Measurements from ENCODE around the gene LRRC14B. TPM values are rescaled to one million over a fixed set of nuclear protein-coding genes. Genes with fewer than 3 reads are reported as not detected.

Gene LRRC14B
- total RNA-seq, 1 donor from 2014 or later, result not detected

DNA sequence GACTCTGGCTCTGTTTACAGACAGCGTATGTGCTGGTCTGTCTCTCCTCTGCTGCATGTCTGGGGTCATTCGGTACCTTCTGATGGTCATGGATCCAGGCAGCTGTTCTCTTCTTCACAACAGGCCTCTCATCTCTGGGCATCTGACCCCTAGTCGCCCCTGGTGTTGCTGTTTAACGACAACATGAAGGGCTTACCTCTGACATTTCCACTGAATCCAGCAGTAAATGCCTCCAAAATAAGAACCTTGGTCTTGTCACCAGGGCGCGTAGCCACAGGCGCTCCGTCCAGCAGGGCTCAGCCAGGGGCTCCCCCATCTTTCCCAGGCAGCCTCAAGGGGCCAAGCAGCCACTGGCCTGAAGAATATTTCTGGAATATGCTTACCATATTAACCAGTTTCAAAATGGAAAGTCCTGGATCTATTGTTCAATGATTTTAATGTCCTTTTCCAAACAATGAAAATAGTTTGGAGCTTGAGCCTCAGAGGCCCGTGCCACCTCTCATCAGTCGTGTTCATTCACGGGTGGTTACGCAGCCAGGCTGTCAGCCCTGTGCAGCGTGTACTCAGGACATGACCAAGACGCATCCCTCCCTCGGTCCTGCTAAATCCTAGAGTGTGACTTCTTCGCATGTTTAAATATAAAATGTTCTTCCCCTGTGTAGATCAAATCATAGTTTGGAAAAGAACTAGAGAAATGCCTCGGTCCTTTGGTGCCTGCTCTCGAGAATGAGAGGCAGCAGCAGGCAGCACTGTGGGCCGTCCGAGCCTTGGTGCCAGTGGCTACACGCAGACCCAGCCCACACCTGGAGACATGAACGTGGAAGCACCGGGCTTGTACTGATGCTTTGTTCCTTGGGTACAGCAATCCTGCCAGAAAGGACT, 30.1 kb upstream of the LRRC14B start:
- Mint-ChIP-seq H3K27me3 (peaks cover 14% of the 10 kb centered on the region), H3K9me3 (no peaks in the 10 kb centered on the region), H3K27ac (no peak overlapping the region), H3K36me3 (ENCODE audit: low read depth) (no peaks in the 10 kb centered on the region), H3K4me3 (no peak overlapping the region), H3K4me1 (no peaks in the 10 kb centered on the region)
- TF ChIP-seq, protein P1, sequence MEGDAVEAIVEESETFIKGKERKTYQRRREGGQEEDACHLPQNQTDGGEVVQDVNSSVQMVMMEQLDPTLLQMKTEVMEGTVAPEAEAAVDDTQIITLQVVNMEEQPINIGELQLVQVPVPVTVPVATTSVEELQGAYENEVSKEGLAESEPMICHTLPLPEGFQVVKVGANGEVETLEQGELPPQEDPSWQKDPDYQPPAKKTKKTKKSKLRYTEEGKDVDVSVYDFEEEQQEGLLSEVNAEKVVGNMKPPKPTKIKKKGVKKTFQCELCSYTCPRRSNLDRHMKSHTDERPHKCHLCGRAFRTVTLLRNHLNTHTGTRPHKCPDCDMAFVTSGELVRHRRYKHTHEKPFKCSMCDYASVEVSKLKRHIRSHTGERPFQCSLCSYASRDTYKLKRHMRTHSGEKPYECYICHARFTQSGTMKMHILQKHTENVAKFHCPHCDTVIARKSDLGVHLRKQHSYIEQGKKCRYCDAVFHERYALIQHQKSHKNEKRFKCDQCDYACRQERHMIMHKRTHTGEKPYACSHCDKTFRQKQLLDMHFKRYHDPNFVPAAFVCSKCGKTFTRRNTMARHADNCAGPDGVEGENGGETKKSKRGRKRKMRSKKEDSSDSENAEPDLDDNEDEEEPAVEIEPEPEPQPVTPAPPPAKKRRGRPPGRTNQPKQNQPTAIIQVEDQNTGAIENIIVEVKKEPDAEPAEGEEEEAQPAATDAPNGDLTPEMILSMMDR (IDR thresholded peaks at IDR 0.05), result no peak
- POLR2A ChIA-PET, result no interaction called here
- intact Hi-C loops (cut with micrococcal nuclease), result no loop called here
- ATAC-seq (ENCODE audit: low read depth) (no peak), DNase-seq (no peak)
- CTCF ChIA-PET, result interaction anchor here (0.6 kb wide), 1 partner anchor 125 kb away, joined by 3 read pairs; no protein-coding TSS in a partner anchor

DNA sequence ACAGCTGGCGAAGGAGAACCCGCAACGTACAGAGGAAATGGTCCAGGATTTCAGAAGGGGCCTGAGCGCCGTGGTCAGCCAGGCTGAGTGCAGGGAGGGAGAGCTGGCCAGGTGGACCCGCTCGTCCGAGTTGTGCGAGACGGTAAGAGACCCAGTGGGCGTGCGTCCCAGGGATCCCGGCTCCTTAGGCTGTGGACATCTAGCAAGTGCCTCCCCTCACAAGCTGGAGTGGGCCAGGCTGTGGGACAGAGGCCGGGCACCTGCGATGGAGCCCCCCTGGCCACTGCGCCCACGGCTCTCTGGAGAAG, 29.5 kb upstream of the LRRC14B start:
- CTCF ChIA-PET, result no interaction called here
- Mint-ChIP-seq H3K36me3 (ENCODE audit: low read depth) (no peaks in the 10 kb centered on the region), H3K4me1 (no peaks in the 10 kb centered on the region), H3K9me3 (no peaks in the 10 kb centered on the region), H3K27ac (no peak overlapping the region), H3K27me3 (peaks cover 14% of the 10 kb centered on the region), H3K4me3 (no peak overlapping the region)
- no peak for DNase-seq
- TF ChIP-seq, protein P1 (IDR thresholded peaks at IDR 0.05), result no peak
- intact Hi-C loops (cut with micrococcal nuclease), result no loop called here
- POLR2A ChIA-PET, result no interaction called here
- ATAC-seq (ENCODE audit: low read depth), result no peak

DNA sequence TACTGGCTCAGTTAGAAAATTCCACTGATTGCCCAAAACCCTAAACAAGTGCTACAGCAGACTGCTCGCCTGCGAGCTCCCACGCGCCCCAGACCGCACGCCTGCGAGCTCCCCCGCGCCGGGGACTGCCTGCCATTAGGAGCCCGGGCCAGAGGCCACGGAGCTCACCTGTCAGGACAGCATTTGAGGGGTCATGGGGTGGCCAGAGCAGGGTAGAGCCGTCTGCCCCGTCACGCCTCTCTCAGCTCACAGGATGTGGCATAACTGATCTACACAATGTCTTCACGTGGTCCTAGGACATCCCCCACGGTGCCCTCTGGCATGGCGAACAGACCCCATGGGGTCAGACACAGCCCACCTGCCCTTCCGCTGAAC, 29.1 kb upstream of the LRRC14B start:
- H3K4me1 Mint-ChIP-seq, result no peaks in the 10 kb centered on the region
- H3K9me3 Mint-ChIP-seq, result no peaks in the 10 kb centered on the region
- intact Hi-C loops (cut with micrococcal nuclease), result no loop called here
- no peak overlapping the region for H3K4me3 Mint-ChIP-seq
- H3K36me3 Mint-ChIP-seq (ENCODE audit: low read depth), result no peaks in the 10 kb centered on the region
- no peak for DNase-seq
- H3K27me3 Mint-ChIP-seq, result peaks cover 13% of the 10 kb centered on the region
- no peak for ATAC-seq (ENCODE audit: low read depth)
- TF ChIP-seq, protein P1 (IDR thresholded peaks at IDR 0.05), result no peak
- no peak overlapping the region for H3K27ac Mint-ChIP-seq
- POLR2A ChIA-PET, result no interaction called here
- CTCF ChIA-PET, result no interaction called here

DNA sequence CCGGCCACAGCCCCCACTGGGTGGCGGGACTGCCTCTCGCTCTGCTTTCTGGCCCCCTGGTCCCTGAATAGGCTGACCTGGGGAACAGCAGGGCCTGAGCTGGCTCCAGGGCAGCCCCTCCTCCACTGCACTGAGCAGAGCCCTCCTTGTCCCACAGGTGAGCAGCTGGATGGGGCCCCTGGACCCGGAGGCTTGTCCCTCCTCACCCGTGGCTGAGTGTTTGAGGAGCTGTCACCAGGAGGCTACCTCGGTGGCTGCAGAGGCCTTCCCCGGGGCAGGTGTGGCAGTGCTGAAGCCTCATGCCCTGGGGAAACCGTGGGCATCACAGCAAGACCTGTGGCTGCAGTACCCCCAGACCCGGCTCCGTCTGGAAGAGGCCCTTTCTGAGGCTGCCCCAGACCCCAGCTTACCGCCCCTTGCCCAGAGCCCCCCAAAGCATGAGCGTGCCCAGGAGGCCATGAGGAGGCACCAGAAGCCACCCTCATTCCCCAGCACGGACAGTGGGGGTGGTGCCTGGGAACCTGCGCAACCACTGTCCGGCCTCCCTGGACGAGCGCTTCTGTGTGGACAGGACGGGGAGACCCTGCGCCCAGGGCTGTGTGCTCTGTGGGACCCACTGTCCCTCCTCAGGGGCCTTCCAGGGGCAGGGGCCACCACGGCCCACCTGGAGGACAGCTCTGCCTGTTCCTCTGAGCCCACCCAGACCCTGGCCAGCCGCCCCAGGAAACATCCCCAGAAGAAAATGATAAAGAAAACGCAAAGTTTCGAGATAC, 28.5 kb upstream of the LRRC14B start:
- no peaks in the 10 kb centered on the region for H3K4me1 Mint-ChIP-seq
- ChIA-PET POLR2A (no interaction called here), CTCF (no interaction called here)
- ATAC-seq (ENCODE audit: low read depth) (no peak), DNase-seq (no peak)
- intact Hi-C loops (cut with micrococcal nuclease), result no loop called here
- TF ChIP-seq, protein P1 (IDR thresholded peaks at IDR 0.05), result no peak
- H3K27ac Mint-ChIP-seq, result no peak overlapping the region
- no peak overlapping the region for H3K4me3 Mint-ChIP-seq
- peaks cover 11% of the 10 kb centered on the region for H3K27me3 Mint-ChIP-seq
- no peaks in the 10 kb centered on the region for H3K36me3 Mint-ChIP-seq (ENCODE audit: low read depth)
- H3K9me3 Mint-ChIP-seq, result no peaks in the 10 kb centered on the region

DNA sequence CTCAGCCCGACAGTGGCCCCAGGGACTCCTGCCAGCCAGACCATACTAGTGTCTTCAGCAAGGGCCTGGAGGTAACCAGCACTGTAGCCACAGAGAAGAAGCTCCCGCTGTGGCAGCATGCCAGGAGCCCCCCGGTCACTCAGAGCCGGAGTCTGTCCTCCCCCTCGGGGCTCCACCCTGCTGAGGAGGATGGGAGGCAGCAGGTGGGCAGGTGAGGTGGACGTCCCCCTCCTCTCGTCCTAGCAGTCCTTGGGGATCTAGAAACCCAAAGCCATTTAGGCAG, 28.0 kb upstream of the LRRC14B start:
- Mint-ChIP-seq H3K36me3 (ENCODE audit: low read depth) (no peaks in the 10 kb centered on the region), H3K9me3 (no peaks in the 10 kb centered on the region), H3K27me3 (peaks cover 11% of the 10 kb centered on the region), H3K27ac (no peak overlapping the region), H3K4me1 (no peaks in the 10 kb centered on the region), H3K4me3 (no peak overlapping the region)
- DNase-seq (no peak), ATAC-seq (ENCODE audit: low read depth) (no peak)
- TF ChIP-seq, protein P1 (IDR thresholded peaks at IDR 0.05), result no peak
- ChIA-PET POLR2A (no interaction called here), CTCF (no interaction called here)
- intact Hi-C loops (cut with micrococcal nuclease), result no loop called here

All from activated B cell treated with CpG ODN at 0.5 μM for 24 hours (primary cell).